ENCODE data around the gene BMERB1.

The BMERB1 gene

DNA sequence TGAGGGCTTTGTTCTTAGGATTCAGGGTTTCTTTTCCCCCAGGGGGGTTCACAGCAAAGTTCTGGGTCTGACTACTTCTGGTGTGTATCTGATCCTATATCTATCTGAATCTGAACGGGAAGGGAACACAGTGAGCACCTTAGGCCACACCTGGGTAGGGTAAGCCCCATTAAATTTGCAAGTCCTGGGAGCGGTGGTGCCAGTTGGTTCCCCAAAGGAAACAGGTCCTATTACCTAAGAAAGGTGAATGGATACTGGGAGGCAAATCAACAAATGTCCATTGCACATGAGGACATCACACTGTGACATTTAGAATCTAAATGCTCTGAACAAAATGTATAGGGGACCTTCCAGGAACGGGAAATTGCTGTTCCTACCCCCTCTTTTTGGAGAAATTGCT, 54.6 kb downstream of the BMERB1 start:
- H3K18ac ChIP-seq (ENCODE audit: low read length) = no peak overlapping the region
- no peaks in the 10 kb centered on the region for H3K79me2 ChIP-seq (ENCODE audit: control insufficient read depth, insufficient read depth, low read length)
- whole genome bisulfite sequencing (ENCODE audit: extremely low coverage, insufficient coverage, low lambda C conversion rate) = no CpG with 5 or more reads among the region's 3 CpGs
- DNase-seq = no peak
- H3K79me1 ChIP-seq (ENCODE audit: low read length) = no peaks in the 10 kb centered on the region
- no peak overlapping the region for H3K4ac ChIP-seq (ENCODE audit: low read depth, low read length)
- H3K4me3 ChIP-seq (ENCODE audit: low read length) = no peak overlapping the region
- no peak overlapping the region for H2BK5ac ChIP-seq (ENCODE audit: low read length)
- H3K56ac ChIP-seq (ENCODE audit: low read length) = no peak overlapping the region
- no peak overlapping the region for H3K27ac ChIP-seq (ENCODE audit: low read depth, low read length)
- no peak overlapping the region for H2AK5ac ChIP-seq (ENCODE audit: low read length)
- H3K27me3 ChIP-seq (ENCODE audit: insufficient read depth, low read length, poor library complexity) = no peaks in the 10 kb centered on the region
- H4K5ac ChIP-seq (ENCODE audit: low read length) = no peak overlapping the region
- no peak overlapping the region for H3K4me2 ChIP-seq (ENCODE audit: low read length)
- no peaks in the 10 kb centered on the region for H3K36me3 ChIP-seq (ENCODE audit: control insufficient read depth, insufficient read depth, low read length)
- H3K23ac ChIP-seq (ENCODE audit: low read length) = no peak overlapping the region
- H3K9ac ChIP-seq (ENCODE audit: low read length) = no peak overlapping the region
- H2BK15ac ChIP-seq (replicated peaks; ENCODE audit: low read depth) = no peak overlapping the region
- no peaks in the 10 kb centered on the region for H3K4me1 ChIP-seq (ENCODE audit: control insufficient read depth, low read depth, low read length)
- no peak overlapping the region for H4K8ac ChIP-seq (ENCODE audit: low read depth, low read length)
- H2BK120ac ChIP-seq (ENCODE audit: low read depth, low read length) = no peak overlapping the region

DNA sequence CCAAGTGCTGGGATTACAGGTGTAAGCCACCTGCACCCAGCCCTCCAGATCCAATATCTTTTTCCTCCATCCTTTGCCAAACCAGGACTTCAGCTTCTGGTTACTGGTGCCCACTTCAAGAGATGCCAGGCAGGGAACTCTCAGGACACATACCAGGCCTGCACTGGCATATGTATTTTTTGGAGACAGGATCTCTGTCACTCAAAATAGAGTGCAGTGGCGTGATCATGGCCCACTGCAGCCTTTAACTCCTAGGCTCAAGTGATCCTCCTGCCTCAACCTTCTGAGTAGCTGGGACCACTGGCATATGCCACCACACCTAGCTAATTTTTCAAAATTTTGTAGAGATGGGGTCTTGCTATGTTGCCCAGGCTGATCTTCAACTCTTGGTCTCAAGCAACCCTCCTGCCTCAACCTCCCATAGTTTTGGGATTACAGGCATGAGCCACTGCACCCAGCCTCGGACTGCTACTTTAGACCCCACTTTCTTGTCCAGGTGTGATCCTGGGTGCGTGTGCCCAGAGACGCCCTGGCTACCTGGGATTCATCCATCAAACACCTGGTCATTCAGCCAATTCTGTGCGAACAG, 55.8 kb downstream of the BMERB1 start:
- no peak overlapping the region for H4K8ac ChIP-seq (ENCODE audit: low read depth, low read length)
- H3K27ac ChIP-seq (ENCODE audit: low read depth, low read length) = no peak overlapping the region
- H3K9ac ChIP-seq (ENCODE audit: low read length) = no peak overlapping the region
- no peak overlapping the region for H3K4me3 ChIP-seq (ENCODE audit: low read length)
- H3K79me2 ChIP-seq (ENCODE audit: control insufficient read depth, insufficient read depth, low read length) = no peaks in the 10 kb centered on the region
- no peak overlapping the region for H3K23ac ChIP-seq (ENCODE audit: low read length)
- no peak overlapping the region for H3K4me2 ChIP-seq (ENCODE audit: low read length)
- H3K4me1 ChIP-seq (ENCODE audit: control insufficient read depth, low read depth, low read length) = no peaks in the 10 kb centered on the region
- H3K36me3 ChIP-seq (ENCODE audit: control insufficient read depth, insufficient read depth, low read length) = no peaks in the 10 kb centered on the region
- no peak overlapping the region for H2BK15ac ChIP-seq (replicated peaks; ENCODE audit: low read depth)
- H3K56ac ChIP-seq (ENCODE audit: low read length) = no peak overlapping the region
- WGBS (ENCODE audit: extremely low coverage, insufficient coverage, low lambda C conversion rate) = no CpG with 5 or more reads among the region's 5 CpGs
- H3K27me3 ChIP-seq (ENCODE audit: insufficient read depth, low read length, poor library complexity) = no peaks in the 10 kb centered on the region
- no peak overlapping the region for H4K5ac ChIP-seq (ENCODE audit: low read length)
- no peak overlapping the region for H2BK120ac ChIP-seq (ENCODE audit: low read depth, low read length)
- H3K79me1 ChIP-seq (ENCODE audit: low read length) = no peaks in the 10 kb centered on the region
- no peak overlapping the region for H2BK5ac ChIP-seq (ENCODE audit: low read length)
- H3K18ac ChIP-seq (ENCODE audit: low read length) = no peak overlapping the region
- no peak overlapping the region for H3K4ac ChIP-seq (ENCODE audit: low read depth, low read length)
- no peak overlapping the region for H2AK5ac ChIP-seq (ENCODE audit: low read length)
- no peak for DNase-seq

DNA sequence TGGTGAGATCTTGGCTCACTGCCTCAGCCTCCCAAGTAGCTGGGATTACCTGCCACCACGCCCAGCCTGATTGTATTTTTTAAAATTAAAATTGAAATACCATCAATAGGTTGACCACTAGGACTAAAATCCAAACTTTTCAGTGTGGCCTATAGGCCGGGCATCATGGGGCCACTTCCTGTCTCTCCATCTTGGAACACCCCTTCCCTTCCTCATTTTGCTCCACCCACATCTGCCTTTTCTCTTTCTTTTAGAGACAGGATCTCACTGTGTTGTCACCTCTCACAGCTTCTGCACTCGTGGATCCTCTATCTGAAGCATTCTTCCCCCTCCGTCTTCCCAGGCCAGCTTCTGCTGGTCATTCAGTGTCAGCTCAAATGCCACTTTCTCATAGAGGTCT, 57.0 kb downstream of the BMERB1 start:
- Histone ChIP-seq H4K5ac (ENCODE audit: low read length) (no peak overlapping the region), H2BK120ac (ENCODE audit: low read depth, low read length) (no peak overlapping the region), H3K27ac (ENCODE audit: low read depth, low read length) (no peak overlapping the region), H2AK5ac (ENCODE audit: low read length) (no peak overlapping the region), H3K79me1 (ENCODE audit: low read length) (no peaks in the 10 kb centered on the region), H2BK15ac (replicated peaks; ENCODE audit: low read depth) (no peak overlapping the region), H3K27me3 (ENCODE audit: insufficient read depth, low read length, poor library complexity) (no peaks in the 10 kb centered on the region), H4K8ac (ENCODE audit: low read depth, low read length) (no peak overlapping the region), H3K4me3 (ENCODE audit: low read length) (no peak overlapping the region), H3K23ac (ENCODE audit: low read length) (no peak overlapping the region), H3K18ac (ENCODE audit: low read length) (no peak overlapping the region), H3K79me2 (ENCODE audit: control insufficient read depth, insufficient read depth, low read length) (no peaks in the 10 kb centered on the region), H2BK5ac (ENCODE audit: low read length) (no peak overlapping the region), H3K4me2 (ENCODE audit: low read length) (no peak overlapping the region), H3K4ac (ENCODE audit: low read depth, low read length) (no peak overlapping the region), H3K4me1 (ENCODE audit: control insufficient read depth, low read depth, low read length) (no peaks in the 10 kb centered on the region), H3K9ac (ENCODE audit: low read length) (no peak overlapping the region), H3K56ac (ENCODE audit: low read length) (no peak overlapping the region), H3K36me3 (ENCODE audit: control insufficient read depth, insufficient read depth, low read length) (no peaks in the 10 kb centered on the region)
- no CpG with 5 or more reads among the region's 4 CpGs for WGBS (ENCODE audit: extremely low coverage, insufficient coverage, low lambda C conversion rate)
- no peak for DNase-seq

DNA sequence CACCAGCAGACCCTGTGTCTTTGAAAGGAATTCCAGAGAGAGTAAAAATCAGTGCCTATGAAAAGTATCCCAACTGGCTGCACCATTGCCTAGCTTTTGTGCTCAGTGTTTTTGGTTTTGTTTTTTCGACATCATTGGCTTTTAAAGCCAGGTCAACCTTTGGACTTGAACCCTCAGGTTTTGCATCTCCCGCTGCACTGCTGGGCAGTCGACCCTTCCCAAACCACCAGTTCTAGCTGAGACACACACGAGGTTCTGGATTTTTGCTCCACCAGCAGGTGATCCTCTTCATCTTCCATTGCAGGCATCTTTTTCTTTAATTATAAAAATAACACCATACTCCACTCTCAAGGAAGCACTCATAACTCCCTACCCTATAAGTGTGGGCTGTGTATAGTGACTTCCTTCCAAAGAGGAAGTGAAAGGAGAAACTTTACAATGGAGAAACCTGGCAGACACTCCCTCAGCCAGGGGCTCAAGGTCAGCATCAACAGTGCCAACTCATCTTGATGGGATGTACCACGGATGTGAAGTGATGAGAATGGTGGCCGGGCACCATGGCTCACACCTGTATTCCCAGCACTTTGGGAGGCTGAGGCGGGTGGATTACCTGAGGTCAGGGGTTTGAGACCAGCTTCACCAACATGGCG, 57.8 kb downstream of the BMERB1 start:
- H3K4me2 ChIP-seq (ENCODE audit: low read length) = no peak overlapping the region
- no peak overlapping the region for H2AK5ac ChIP-seq (ENCODE audit: low read length)
- no peaks in the 10 kb centered on the region for H3K36me3 ChIP-seq (ENCODE audit: control insufficient read depth, insufficient read depth, low read length)
- H2BK120ac ChIP-seq (ENCODE audit: low read depth, low read length) = no peak overlapping the region
- H4K5ac ChIP-seq (ENCODE audit: low read length) = no peak overlapping the region
- H3K56ac ChIP-seq (ENCODE audit: low read length) = no peak overlapping the region
- no peak overlapping the region for H3K18ac ChIP-seq (ENCODE audit: low read length)
- H2BK15ac ChIP-seq (replicated peaks; ENCODE audit: low read depth) = no peak overlapping the region
- no peak overlapping the region for H3K23ac ChIP-seq (ENCODE audit: low read length)
- H2BK5ac ChIP-seq (ENCODE audit: low read length) = no peak overlapping the region
- no peak for DNase-seq
- no peak overlapping the region for H3K4me3 ChIP-seq (ENCODE audit: low read length)
- no peak overlapping the region for H3K4ac ChIP-seq (ENCODE audit: low read depth, low read length)
- WGBS (ENCODE audit: extremely low coverage, insufficient coverage, low lambda C conversion rate) = no CpG with 5 or more reads among the region's 8 CpGs
- no peaks in the 10 kb centered on the region for H3K79me1 ChIP-seq (ENCODE audit: low read length)
- no peak overlapping the region for H4K8ac ChIP-seq (ENCODE audit: low read depth, low read length)
- H3K27ac ChIP-seq (ENCODE audit: low read depth, low read length) = no peak overlapping the region
- H3K9ac ChIP-seq (ENCODE audit: low read length) = no peak overlapping the region
- no peaks in the 10 kb centered on the region for H3K79me2 ChIP-seq (ENCODE audit: control insufficient read depth, insufficient read depth, low read length)
- H3K4me1 ChIP-seq (ENCODE audit: control insufficient read depth, low read depth, low read length) = no peaks in the 10 kb centered on the region
- no peaks in the 10 kb centered on the region for H3K27me3 ChIP-seq (ENCODE audit: insufficient read depth, low read length, poor library complexity)

DNA sequence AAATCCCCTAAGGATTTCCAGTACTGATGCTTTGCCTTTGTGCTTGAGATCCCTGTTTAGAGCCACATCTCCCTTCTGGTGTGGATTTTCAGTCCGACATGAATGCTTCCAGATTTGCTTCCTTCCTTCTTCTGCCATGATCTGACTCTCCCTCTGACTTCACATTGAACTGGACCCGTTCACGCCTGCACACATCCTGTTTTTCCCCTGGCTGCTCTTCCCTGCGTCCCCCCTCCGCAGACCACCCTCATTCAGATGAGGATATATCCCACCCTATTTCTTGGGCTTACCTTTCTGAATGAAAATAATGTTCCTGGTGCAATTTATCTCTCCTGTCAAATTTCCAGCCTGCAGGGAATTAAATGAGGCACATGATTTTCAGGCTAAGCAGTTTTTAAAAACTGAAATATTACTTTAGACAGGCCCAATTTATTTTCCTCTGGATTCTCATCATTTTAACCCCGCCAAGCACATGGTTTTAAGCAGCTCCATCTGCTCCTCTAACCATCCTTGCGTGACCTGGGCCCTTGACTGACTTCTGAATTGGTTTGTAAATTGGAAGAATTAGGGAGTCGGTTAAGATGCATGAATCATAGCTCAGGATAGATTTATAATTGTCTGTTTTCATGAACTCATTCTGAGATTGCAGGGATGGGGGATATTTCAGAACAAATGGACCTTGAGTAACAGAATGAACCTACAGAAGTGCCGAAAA, 59.2 kb downstream of the BMERB1 start:
- DNase-seq = no peak
- H3K27me3 ChIP-seq (ENCODE audit: insufficient read depth, low read length, poor library complexity) = no peaks in the 10 kb centered on the region
- no peaks in the 10 kb centered on the region for H3K36me3 ChIP-seq (ENCODE audit: control insufficient read depth, insufficient read depth, low read length)
- H2BK120ac ChIP-seq (ENCODE audit: low read depth, low read length) = no peak overlapping the region
- no peak overlapping the region for H4K5ac ChIP-seq (ENCODE audit: low read length)
- no peak overlapping the region for H3K9ac ChIP-seq (ENCODE audit: low read length)
- H4K8ac ChIP-seq (ENCODE audit: low read depth, low read length) = no peak overlapping the region
- WGBS (ENCODE audit: extremely low coverage, insufficient coverage, low lambda C conversion rate) = no CpG with 5 or more reads among the region's 9 CpGs
- no peak overlapping the region for H3K56ac ChIP-seq (ENCODE audit: low read length)
- no peak overlapping the region for H2AK5ac ChIP-seq (ENCODE audit: low read length)
- no peak overlapping the region for H3K18ac ChIP-seq (ENCODE audit: low read length)
- H3K27ac ChIP-seq (ENCODE audit: low read depth, low read length) = no peak overlapping the region
- H2BK15ac ChIP-seq (replicated peaks; ENCODE audit: low read depth) = no peak overlapping the region
- no peaks in the 10 kb centered on the region for H3K4me1 ChIP-seq (ENCODE audit: control insufficient read depth, low read depth, low read length)
- no peak overlapping the region for H3K4ac ChIP-seq (ENCODE audit: low read depth, low read length)
- H3K4me2 ChIP-seq (ENCODE audit: low read length) = no peak overlapping the region
- H3K4me3 ChIP-seq (ENCODE audit: low read length) = no peak overlapping the region
- H3K79me2 ChIP-seq (ENCODE audit: control insufficient read depth, insufficient read depth, low read length) = no peaks in the 10 kb centered on the region
- H3K23ac ChIP-seq (ENCODE audit: low read length) = no peak overlapping the region
- H2BK5ac ChIP-seq (ENCODE audit: low read length) = no peak overlapping the region
- H3K79me1 ChIP-seq (ENCODE audit: low read length) = no peaks in the 10 kb centered on the region

Data from mesendoderm (in vitro differentiated cells).